K562 (cell line): Measurements from ENCODE around the gene LASP1.
A peak's percentile ranks its signal among the peaks of the same experiment; 100 is the strongest.

ENCODE experiments used
- CREB1 ChIP-seq, 2 experiments: sonication (generic) in 1 of 2; formaldehyde crosslinking in 1 of 2; IDR thresholded peaks; 2 replicates each; pipeline versions ENCODE4 v1.6.1 to v1.8.0; 2012 to 2022; ENCODE audit warnings: inconsistent platforms in 1 of 2, mild to moderate bottlenecking in 1 of 2, missing genetic modification reagents in 1 of 2, moderate library complexity in 1 of 2
- CTCF ChIP-seq, 3 experiments: IDR thresholded peaks in 2 of 3; conservative IDR thresholded peaks in 1 of 3; 2 replicates each; pipeline ENCODE4 v1.5.1; 2011 to 2012; ENCODE audit warnings: low read length in 3 of 3, mild to moderate bottlenecking in 3 of 3, control low read depth in 2 of 3, improper control_type of control experiment in 1 of 3, inconsistent platforms in 1 of 3, low read depth in 1 of 3, mixed read lengths in 1 of 3, moderate library complexity in 1 of 3; ENCODE audit not compliant: insufficient read depth in 2 of 3
- DIDO1 ChIP-seq: fragments of 450-650 bp; IDR thresholded peaks from 2 replicates; pipeline ENCODE4 v1.6.1; 2016; ENCODE audit warnings: low read depth, missing biosample characterization, missing genetic modification characterization
- EGR1 ChIP-seq: fragments of 450-650 bp; conservative IDR thresholded peaks from 2 replicates; pipeline ENCODE4 v1.6.1; 2017; ENCODE audit warnings: mild to moderate bottlenecking
- ETS1 ChIP-seq: conservative IDR thresholded peaks from 2 replicates; pipeline ENCODE4 v1.6.1; 2011; ENCODE audit warnings: low read depth, mild to moderate bottlenecking, low read length; ENCODE audit not compliant: control insufficient read depth
- GABPA ChIP-seq: fragments of 200-800 bp; sonication (Bioruptor generic); conservative IDR thresholded peaks from 2 replicates; pipeline ENCODE4 v1.6.1; 2016; ENCODE audit warnings: low read depth, missing genetic modification characterization, missing compliant biosample characterization
- JUND ChIP-seq, 2 experiments: IDR thresholded peaks; 2 replicates in 1 of 2; 3 replicates in 1 of 2; pipeline ENCODE4 v1.6.1; 2011; ENCODE audit warnings: borderline replicate concordance in 2 of 2, low read depth in 2 of 2, low read length in 2 of 2, improper control_type of control experiment in 1 of 2, missing biosample characterization in 1 of 2, missing genetic modification characterization in 1 of 2, missing genetic modification reagents in 1 of 2
- ZNF140 ChIP-seq: fragments of 250-450 bp; sonication (Bioruptor Pico); IDR thresholded peaks from 2 replicates; pipeline ENCODE4 v1.8.0; 2021; ENCODE audit warnings: moderate library complexity, mild to moderate bottlenecking, inconsistent platforms
- ZNF23 ChIP-seq: fragments of 250-450 bp; sonication (Bioruptor Pico); IDR thresholded peaks from 2 replicates; pipeline ENCODE4 v1.4.0; 2020; ENCODE audit warnings: mild to moderate bottlenecking
- ZNF75A ChIP-seq: fragments of 450-650 bp; formaldehyde crosslinking; IDR thresholded peaks from 2 replicates; pipeline ENCODE4 v1.4.0; 2020; ENCODE audit warnings: mild to moderate bottlenecking

- TF ChIP-seq ZNF75A, result no peak
- no peak for TF ChIP-seq ZNF23
- no peak for TF ChIP-seq DIDO1 (tag)
- TF ChIP-seq ZNF140 (CRISPR knock-in tag), result no peak
- TF ChIP-seq CTCF (IDR thresholded peaks at IDR 0.05 in 2 of 3, conservative IDR thresholded peaks at IDR 0.05 in 1 of 3; ENCODE audit: insufficient read depth in 2 of 3, low read depth in 1 of 3, low read length in 3 of 3), result no peak
- no peak for TF ChIP-seq JUND (IDR thresholded peaks at IDR 0.05; ENCODE audit: borderline replicate concordance, low read depth, low read length)
- no peak for TF ChIP-seq JUND (tag; IDR thresholded peaks at IDR 0.05; ENCODE audit: borderline replicate concordance, low read depth, low read length)
- no peak for TF ChIP-seq GABPA (tag)
- TF ChIP-seq CREB1 (IDR thresholded peaks at IDR 0.05), result no peak
- no peak for TF ChIP-seq CREB1 (CRISPR knock-in tag; IDR thresholded peaks at IDR 0.05)
- no peak for TF ChIP-seq ETS1
- TF ChIP-seq EGR1, result peak; percentile 43; the same call in 1 of the 2 replicates
These were observed 23.3 kb downstream of the LASP1 start for GRCh38 chr17:38893113-38893512.
